ENCODE data around the gene EIF4B. TPM values are rescaled to one million over a fixed set of nuclear protein-coding genes. Genes with fewer than 3 reads are reported as not detected.

The EIF4B gene
- total RNA-seq, 1 experiment from 2014 or later = 809 TPM

- Histone ChIP-seq H3K36me3 (ENCODE audit: control insufficient read depth in 1 of 2, insufficient read depth in 2 of 2, low read length in 2 of 2) (no peaks in the 10 kb centered on the region), H3K9me3 (ENCODE audit: control insufficient read depth in 1 of 2, insufficient read depth in 1 of 2, low read depth in 1 of 2, low read length in 2 of 2) (no peaks in the 10 kb centered on the region), H3K9ac (ENCODE audit: low read length) (peak overlapping the region; percentile 88), H4K20me1 (ENCODE audit: insufficient read depth) (no peaks in the 10 kb centered on the region), H3K27ac (ENCODE audit: low read depth, low read length) (peak overlapping the region; percentile 92), H3K9me2 (ENCODE audit: insufficient read depth) (no peaks in the 10 kb centered on the region), H3K27me3 (ENCODE audit: insufficient read depth, low read length) (no peaks in the 10 kb centered on the region), H2AFZ (ENCODE audit: low read depth, low read length, poor library complexity, severe bottlenecking) (no peak overlapping the region), H3K4me3 (replicated peaks in 1 of 2; ENCODE audit: low read depth in 1 of 2, low read length in 2 of 2) (peak overlapping the region; percentile 71 to 81), H3K79me2 (ENCODE audit: insufficient read depth, low read length) (peaks cover 23% of the 10 kb centered on the region; the same call in 1 of the 2 replicates), H3K4me2 (ENCODE audit: low read length) (peak overlapping the region; percentile 97), H3K4me1 (ENCODE audit: control insufficient read depth in 1 of 2, insufficient read depth in 2 of 2, low read length in 2 of 2) (peaks cover 50 to 66% of the 10 kb centered on the region in 2 experiments)
- intact Hi-C loops (cut with micrococcal nuclease) = no loop called here
- BruUV-seq (replicated peaks) = TSS peak; percentile 42
- ChIA-PET RAD21 (ENCODE audit: low non-redundant PET in 1 of 2, low total read pairs in 2 of 2, uncharacterized antibody in 2 of 2, unreplicated experiment in 2 of 2) (interaction anchor here (0.6 to 1.9 kb wide), 7 partner anchors 12 to 163 kb away, joined by 3 to 9 read pairs (median 4); partner anchors contain the start of gene EIF4B (in 1 of the 2)), CTCF (interaction anchor here (0.7 to 3.5 kb wide), 18 partner anchors 8 to 267 kb away, joined by 3 to 36 read pairs (median 4); partner anchors contain the start of genes CSAD, EIF4B, SPRYD3 and ZNF740), POLR2A (interaction anchor here (0.6 to 2.4 kb wide), 13 partner anchors 8 to 862 kb away, joined by 3 to 14 read pairs (median 4); partner anchors contain the start of genes EIF4B, KRT8, KRT80 and SPRYD3)
- peak; percentile 73 for DNase-seq (ENCODE audit: low read depth, low spot score)
- peak; percentile 74 for ATAC-seq
- TF ChIP-seq POLR2AphosphoS5 (IDR thresholded peaks at IDR 0.05; ENCODE audit: low read depth, low read length) (peak; percentile 49), EZH2 (IDR thresholded peaks at IDR 0.05) (no peak), ZFX (IDR thresholded peaks at IDR 0.05) (no peak), SP1 (IDR thresholded peaks at IDR 0.05; ENCODE audit: low read depth) (no peak), RAD21 (IDR thresholded peaks at IDR 0.05; ENCODE audit: low read depth) (no peak), POLR2A (IDR thresholded peaks at IDR 0.05; ENCODE audit: borderline replicate concordance, extremely low read depth, insufficient read depth, insufficient read length) (no peak), JUND (IDR thresholded peaks at IDR 0.05) (no peak), CEBPB (IDR thresholded peaks at IDR 0.05; ENCODE audit: low read depth) (no peak), YY1 (IDR thresholded peaks at IDR 0.05; ENCODE audit: extremely low read depth, insufficient replicate concordance, low read depth, low read length) (peak; percentile 69), CBX3 (IDR thresholded peaks at IDR 0.05; ENCODE audit: low read depth) (no peak), EGR1 (IDR thresholded peaks at IDR 0.05; ENCODE audit: low read depth) (no peak), ELF1 (IDR thresholded peaks at IDR 0.05; ENCODE audit: borderline replicate concordance, low read depth) (no peak), SRF (IDR thresholded peaks at IDR 0.05; ENCODE audit: low read depth) (no peak), ATF3 (IDR thresholded peaks at IDR 0.05) (no peak)
- TF ChIP-seq, protein P1, sequence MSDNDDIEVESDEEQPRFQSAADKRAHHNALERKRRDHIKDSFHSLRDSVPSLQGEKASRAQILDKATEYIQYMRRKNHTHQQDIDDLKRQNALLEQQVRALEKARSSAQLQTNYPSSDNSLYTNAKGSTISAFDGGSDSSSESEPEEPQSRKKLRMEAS (IDR thresholded peaks at IDR 0.05) = no peak
- TF ChIP-seq, protein P2, sequence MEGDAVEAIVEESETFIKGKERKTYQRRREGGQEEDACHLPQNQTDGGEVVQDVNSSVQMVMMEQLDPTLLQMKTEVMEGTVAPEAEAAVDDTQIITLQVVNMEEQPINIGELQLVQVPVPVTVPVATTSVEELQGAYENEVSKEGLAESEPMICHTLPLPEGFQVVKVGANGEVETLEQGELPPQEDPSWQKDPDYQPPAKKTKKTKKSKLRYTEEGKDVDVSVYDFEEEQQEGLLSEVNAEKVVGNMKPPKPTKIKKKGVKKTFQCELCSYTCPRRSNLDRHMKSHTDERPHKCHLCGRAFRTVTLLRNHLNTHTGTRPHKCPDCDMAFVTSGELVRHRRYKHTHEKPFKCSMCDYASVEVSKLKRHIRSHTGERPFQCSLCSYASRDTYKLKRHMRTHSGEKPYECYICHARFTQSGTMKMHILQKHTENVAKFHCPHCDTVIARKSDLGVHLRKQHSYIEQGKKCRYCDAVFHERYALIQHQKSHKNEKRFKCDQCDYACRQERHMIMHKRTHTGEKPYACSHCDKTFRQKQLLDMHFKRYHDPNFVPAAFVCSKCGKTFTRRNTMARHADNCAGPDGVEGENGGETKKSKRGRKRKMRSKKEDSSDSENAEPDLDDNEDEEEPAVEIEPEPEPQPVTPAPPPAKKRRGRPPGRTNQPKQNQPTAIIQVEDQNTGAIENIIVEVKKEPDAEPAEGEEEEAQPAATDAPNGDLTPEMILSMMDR (IDR thresholded peaks at IDR 0.05 in 2 of 3, conservative IDR thresholded peaks at IDR 0.05 in 1 of 3; ENCODE audit: borderline replicate concordance in 1 of 3, insufficient read depth in 1 of 3, low read depth in 2 of 3, low read length in 2 of 3) = peak in 2 of 3 experiments; percentile 97 to 98; a peak in 4 of 6 replicates
Measured at GRCh38 chr12:53053218-53054111, 47.2 kb downstream of the EIF4B start.

Measured in HCT116 (cell line).